Prostate gland (tissue), 2 donors: ENCODE measurements around the gene C9orf43. TPM values are rescaled to one million over a fixed set of nuclear protein-coding genes. Genes with fewer than 3 reads are reported as not detected.

Experiments used
- DNase-seq: peaks from one replicate; pipeline ENCODE4 v3.0.0-alpha.2; 2019; ENCODE audit warnings: low spot score
- H3K27ac ChIP-seq, 2 donors: fragments of 200-600 bp; sonication (generic); 2 replicates each; pipeline ENCODE4 v1.5.1; 2017 to 2019
- H3K27me3 ChIP-seq: fragments of 200-600 bp; sonication (generic); replicated peaks from 2 replicates; pipeline ENCODE4 v1.5.1; 2019; ENCODE audit not compliant: insufficient read depth
- H3K36me3 ChIP-seq, 2 donors: fragments of 200-600 bp; sonication (generic); 1 replicate in 1 of 2; 2 replicates in 1 of 2; pipeline versions ENCODE4 v1.5.1 to v1.8.1; 2017 to 2019
- H3K4me1 ChIP-seq: fragments of 200-600 bp; sonication (generic); replicated peaks from 2 replicates; pipeline ENCODE4 v1.5.1; 2019
- H3K4me3 ChIP-seq, 2 donors: fragments of 200-600 bp; sonication (generic); 2 replicates each; pipeline ENCODE4 v1.5.1; 2017 to 2019
- H3K9me3 ChIP-seq: fragments of 200-600 bp; sonication (generic); 2 replicates; pipeline ENCODE4 v1.5.1; 2017
- CTCF ChIP-seq, 4 experiments: fragments of 200-600 bp in 2 of 4; fragments of 450-650 bp in 2 of 4; sonication (generic) in 2 of 4; IDR thresholded peaks; 1 replicate in 3 of 4; 2 replicates in 1 of 4; pipeline ENCODE4 v1.5.1; 2016 to 2019; ENCODE audit warnings: antibody characterized with exemption in 4 of 4, mild to moderate bottlenecking in 2 of 4, moderate library complexity in 2 of 4
- POLR2A ChIP-seq: fragments of 450-650 bp; IDR thresholded peaks from one replicate; pipeline ENCODE4 v1.6.1; 2016; ENCODE audit warnings: antibody characterized with exemption, mild to moderate bottlenecking
- POLR2AphosphoS5 ChIP-seq: sonication (generic); formaldehyde crosslinking; IDR thresholded peaks from one replicate; pipeline ENCODE4 v1.6.1; 2017; ENCODE audit warnings: antibody characterized with exemption
- WGBS: methylation state at CpG from one replicate; pipeline ENCODE4 v1.1.5; 2018; 5-methylcytosine and 5-hydroxymethylcytosine counted together
- intact Hi-C: fragments of 100-400 bp; cut with DNase I; formaldehyde crosslinking; loops from one replicate; pipeline ENCODE4 v1.14.2; 2022
- total RNA-seq, 2 donors: library from RNA; depleted of rRNA; stranded (reverse); fragments of >200 nt; gene quantifications; one replicate each; pipeline ENCODE4 v1.1.0, GENCODE V29; 2016

Gene C9orf43
- total RNA-seq, 2 donors from 2014 or later = 3.7 to 11.0 TPM

GRCh38 chr9:113388833-113389232, 21.7 kb upstream of the C9orf43 start:
- H3K27me3 ChIP-seq = no peaks in the 10 kb centered on the region
- no peak overlapping the region for H3K4me3 ChIP-seq
- no peaks in the 10 kb centered on the region for H3K4me1 ChIP-seq
- DNase-seq = no peak
- TF ChIP-seq POLR2A = no peak
- no peak for TF ChIP-seq CTCF (IDR thresholded peaks at IDR 0.05)
- no peak for TF ChIP-seq POLR2AphosphoS5
- no peaks in the 10 kb centered on the region for H3K9me3 ChIP-seq
- WGBS = 86% methylated on average over 10 of the region's 13 CpGs
- no peak overlapping the region for H3K27ac ChIP-seq
- H3K36me3 ChIP-seq = peaks cover 5 to 21% of the 10 kb centered on the region in 2 donors
- intact Hi-C loops = no loop called here

- peaks cover 5 to 21% of the 10 kb centered on the region in 2 donors for H3K36me3 ChIP-seq
- no peak for TF ChIP-seq POLR2A
- TF ChIP-seq CTCF (IDR thresholded peaks at IDR 0.05) = no peak
- TF ChIP-seq POLR2AphosphoS5 = no peak
- DNase-seq = no peak
- intact Hi-C loops = no loop called here
- no peak overlapping the region for H3K4me3 ChIP-seq
- no peak overlapping the region for H3K27ac ChIP-seq
- H3K9me3 ChIP-seq = no peaks in the 10 kb centered on the region
- 92% methylated on average over 11 of the region's 11 CpGs for WGBS
- no peaks in the 10 kb centered on the region for H3K27me3 ChIP-seq
- no peaks in the 10 kb centered on the region for H3K4me1 ChIP-seq
Observed at GRCh38 chr9:113389451-113389850, 21.1 kb upstream of the C9orf43 start.

- Histone ChIP-seq H3K4me1 (no peaks in the 10 kb centered on the region), H3K36me3 (peaks cover 5 to 21% of the 10 kb centered on the region in 2 donors), H3K27ac (no peak overlapping the region), H3K27me3 (no peaks in the 10 kb centered on the region), H3K4me3 (no peak overlapping the region), H3K9me3 (no peaks in the 10 kb centered on the region)
- DNase-seq = no peak
- WGBS = 96% methylated on average over 17 of the region's 17 CpGs
- intact Hi-C loops = no loop called here
- TF ChIP-seq POLR2AphosphoS5 = no peak
- no peak for TF ChIP-seq CTCF (IDR thresholded peaks at IDR 0.05)
Observed at GRCh38 chr9:113390192-113390960, 20.2 kb upstream of the C9orf43 start.

- Histone ChIP-seq H3K36me3 (peaks cover 5 to 21% of the 10 kb centered on the region in 2 donors), H3K9me3 (no peaks in the 10 kb centered on the region), H3K27ac (no peak overlapping the region), H3K4me3 (no peak overlapping the region), H3K4me1 (no peaks in the 10 kb centered on the region), H3K27me3 (no peaks in the 10 kb centered on the region)
- intact Hi-C loops = no loop called here
- no peak for DNase-seq
- 90% methylated on average over 7 of the region's 7 CpGs for WGBS
- TF ChIP-seq POLR2AphosphoS5 = no peak
- TF ChIP-seq POLR2A = no peak
- no peak for TF ChIP-seq CTCF (IDR thresholded peaks at IDR 0.05)
Observed at GRCh38 chr9:113391917-113392316, 18.6 kb upstream of the C9orf43 start.

- Histone ChIP-seq H3K27ac (no peak overlapping the region), H3K27me3 (no peaks in the 10 kb centered on the region), H3K9me3 (no peaks in the 10 kb centered on the region), H3K4me3 (no peak overlapping the region), H3K4me1 (no peaks in the 10 kb centered on the region), H3K36me3 (peaks cover 5 to 20% of the 10 kb centered on the region in 2 donors)
- no peak for DNase-seq
- TF ChIP-seq POLR2AphosphoS5 (no peak), POLR2A (no peak), CTCF (IDR thresholded peaks at IDR 0.05) (no peak)
- 93% methylated on average over 7 of the region's 7 CpGs for WGBS
- intact Hi-C loops = no loop called here
Observed at GRCh38 chr9:113393281-113393680, 17.3 kb upstream of the C9orf43 start.
